ENCODE measurements around the gene DECR2. TPM values are rescaled to one million over a fixed set of nuclear protein-coding genes. Genes with fewer than 3 reads are reported as not detected.

The DECR2 gene
- total and polyA plus RNA-seq, 2 of the 13 experiments (the other 11 are each of a cell fraction or from before 2014, with no cell fraction given): 36.3 to 44.6 TPM

Small RNA genes lying within 50 kb of the gene (small RNA-seq; reads per million reads assigned to genes)
- 0 reads per million in 3 experiments for gene RF00019 (ENCODE audit: insufficient read depth in 2 of 3, insufficient read length in 3 of 3, low read depth in 2 of 3, low replicate concordance in 1 of 3)

Other genes with a start within 250 kb of the DECR2 start
- not detected in 2 replicates for gene HBZ, start 249.2 kb upstream of the DECR2 start, total RNA-seq (2016; rRNA removed; fragmentation: Illumina TruSeq; extraction: Trizol)
- gene HBZ, start 249.2 kb upstream of the DECR2 start, polyA plus RNA-seq (2011; rRNA removed): 0.21 and 0.27 TPM in 2 replicates
- not detected in 2 replicates for gene HBM, start 235.9 kb upstream of the DECR2 start, total RNA-seq (2016; rRNA removed; fragmentation: Illumina TruSeq; extraction: Trizol)
- gene HBM, start 235.9 kb upstream of the DECR2 start, polyA plus RNA-seq (2011; rRNA removed): 0.69 TPM in 1 of 2 replicates, not detected in the other
- not detected in 2 replicates for gene HBA2, start 229.0 kb upstream of the DECR2 start, total RNA-seq (2016; rRNA removed; fragmentation: Illumina TruSeq; extraction: Trizol)
- not detected in 2 replicates for gene HBA2, start 229.0 kb upstream of the DECR2 start, polyA plus RNA-seq (2011; rRNA removed)
- 0.42 TPM in 1 of 2 replicates, not detected in the other for gene HBA1, start 225.2 kb upstream of the DECR2 start, total RNA-seq (2016; rRNA removed; fragmentation: Illumina TruSeq; extraction: Trizol)
- gene HBA1, start 225.2 kb upstream of the DECR2 start, polyA plus RNA-seq (2011; rRNA removed): 0.27 and 0.59 TPM in 2 replicates
- 7.4 and 8.0 TPM in 2 replicates for gene HBQ1, start 221.4 kb upstream of the DECR2 start, total RNA-seq (2016; rRNA removed; fragmentation: Illumina TruSeq; extraction: Trizol)
- gene HBQ1, start 221.4 kb upstream of the DECR2 start, polyA plus RNA-seq (2011; rRNA removed): 4.9 and 7.6 TPM in 2 replicates
- 37.3 and 56.9 TPM in 2 replicates for gene LUC7L, start 172.4 kb upstream of the DECR2 start, total RNA-seq (2016; rRNA removed; fragmentation: Illumina TruSeq; extraction: Trizol)
- 48.7 and 49.0 TPM in 2 replicates for gene LUC7L, start 172.4 kb upstream of the DECR2 start, polyA plus RNA-seq (2011; rRNA removed)
- gene FAM234A, start 167.1 kb upstream of the DECR2 start, total RNA-seq (2016; rRNA removed; fragmentation: Illumina TruSeq; extraction: Trizol): 15.5 and 29.2 TPM in 2 replicates
- gene FAM234A, start 167.1 kb upstream of the DECR2 start, polyA plus RNA-seq (2011; rRNA removed): 34.4 and 40.2 TPM in 2 replicates
- gene RGS11, start 125.9 kb upstream of the DECR2 start, total RNA-seq (2016; rRNA removed; fragmentation: Illumina TruSeq; extraction: Trizol): not detected in 2 replicates
- 0.11 and 0.24 TPM in 2 replicates for gene RGS11, start 125.9 kb upstream of the DECR2 start, polyA plus RNA-seq (2011; rRNA removed)
- 0.24 TPM in 1 of 2 replicates, not detected in the other for gene ARHGDIG, start 121.3 kb upstream of the DECR2 start, total RNA-seq (2016; rRNA removed; fragmentation: Illumina TruSeq; extraction: Trizol)
- gene ARHGDIG, start 121.3 kb upstream of the DECR2 start, polyA plus RNA-seq (2011; rRNA removed): 0.48 and 0.63 TPM in 2 replicates
- gene PDIA2, start 118.7 kb upstream of the DECR2 start, total RNA-seq (2016; rRNA removed; fragmentation: Illumina TruSeq; extraction: Trizol): 0.35 and 0.60 TPM in 2 replicates
- gene PDIA2, start 118.7 kb upstream of the DECR2 start, polyA plus RNA-seq (2011; rRNA removed): 1.9 and 2.9 TPM in 2 replicates
- gene AXIN1, start 49.2 kb upstream of the DECR2 start, total RNA-seq (2016; rRNA removed; fragmentation: Illumina TruSeq; extraction: Trizol): 18.8 and 24.0 TPM in 2 replicates
- 26.0 and 28.5 TPM in 2 replicates for gene AXIN1, start 49.2 kb upstream of the DECR2 start, polyA plus RNA-seq (2011; rRNA removed)
- gene MRPL28, start 31.3 kb upstream of the DECR2 start, total RNA-seq (2016; rRNA removed; fragmentation: Illumina TruSeq; extraction: Trizol): 114 and 128 TPM in 2 replicates
- gene MRPL28, start 31.3 kb upstream of the DECR2 start, polyA plus RNA-seq (2011; rRNA removed): 121 and 135 TPM in 2 replicates
- 33.7 and 52.7 TPM in 2 replicates for gene PGAP6, start 19.9 kb upstream of the DECR2 start, total RNA-seq (2016; rRNA removed; fragmentation: Illumina TruSeq; extraction: Trizol)
- 136 and 192 TPM in 2 replicates for gene PGAP6, start 19.9 kb upstream of the DECR2 start, polyA plus RNA-seq (2011; rRNA removed)
- 82.8 and 121 TPM in 2 replicates for gene NME4, start 4.7 kb upstream of the DECR2 start, total RNA-seq (2016; rRNA removed; fragmentation: Illumina TruSeq; extraction: Trizol)
- gene NME4, start 4.7 kb upstream of the DECR2 start, polyA plus RNA-seq (2011; rRNA removed): 263 and 275 TPM in 2 replicates
- gene RAB11FIP3, start 23.8 kb downstream of the DECR2 start, total RNA-seq (2016; rRNA removed; fragmentation: Illumina TruSeq; extraction: Trizol): 48.4 and 57.6 TPM in 2 replicates
- 34.3 and 42.9 TPM in 2 replicates for gene RAB11FIP3, start 23.8 kb downstream of the DECR2 start, polyA plus RNA-seq (2011; rRNA removed)
- 15.0 and 24.5 TPM in 2 replicates for gene CAPN15, start 125.8 kb downstream of the DECR2 start, total RNA-seq (2016; rRNA removed; fragmentation: Illumina TruSeq; extraction: Trizol)
- gene CAPN15, start 125.8 kb downstream of the DECR2 start, polyA plus RNA-seq (2011; rRNA removed): 14.9 and 22.2 TPM in 2 replicates
- gene PRR35, start 158.5 kb downstream of the DECR2 start, total RNA-seq (2016; rRNA removed; fragmentation: Illumina TruSeq; extraction: Trizol): 0.07 TPM in 1 of 2 replicates, not detected in the other
- gene PRR35, start 158.5 kb downstream of the DECR2 start, polyA plus RNA-seq (2011; rRNA removed): 0.16 and 0.38 TPM in 2 replicates
- gene NHLRC4, start 165.1 kb downstream of the DECR2 start, total RNA-seq (2016; rRNA removed; fragmentation: Illumina TruSeq; extraction: Trizol): 0.40 and 0.48 TPM in 2 replicates
- gene NHLRC4, start 165.1 kb downstream of the DECR2 start, polyA plus RNA-seq (2011; rRNA removed): 0.59 and 1.1 TPM in 2 replicates
- gene PIGQ, start 168.1 kb downstream of the DECR2 start, total RNA-seq (2016; rRNA removed; fragmentation: Illumina TruSeq; extraction: Trizol): 8.4 and 19.7 TPM in 2 replicates
- 7.7 and 13.6 TPM in 2 replicates for gene PIGQ, start 168.1 kb downstream of the DECR2 start, polyA plus RNA-seq (2011; rRNA removed)
- 8.2 and 11.5 TPM in 2 replicates for gene RAB40C, start 188.2 kb downstream of the DECR2 start, total RNA-seq (2016; rRNA removed; fragmentation: Illumina TruSeq; extraction: Trizol)
- gene RAB40C, start 188.2 kb downstream of the DECR2 start, polyA plus RNA-seq (2011; rRNA removed): 7.7 and 10.6 TPM in 2 replicates
- 2.4 and 4.9 TPM in 2 replicates for gene WFIKKN1, start 229.1 kb downstream of the DECR2 start, total RNA-seq (2016; rRNA removed; fragmentation: Illumina TruSeq; extraction: Trizol)
- gene WFIKKN1, start 229.1 kb downstream of the DECR2 start, polyA plus RNA-seq (2011; rRNA removed): 1.7 and 2.9 TPM in 2 replicates
- gene METTL26, start 234.4 kb downstream of the DECR2 start, total RNA-seq (2016; rRNA removed; fragmentation: Illumina TruSeq; extraction: Trizol): 70.1 and 75.1 TPM in 2 replicates
- 65.5 and 65.8 TPM in 2 replicates for gene METTL26, start 234.4 kb downstream of the DECR2 start, polyA plus RNA-seq (2011; rRNA removed)
- gene MCRIP2, start 239.9 kb downstream of the DECR2 start, total RNA-seq (2016; rRNA removed; fragmentation: Illumina TruSeq; extraction: Trizol): 54.6 and 76.7 TPM in 2 replicates
- gene MCRIP2, start 239.9 kb downstream of the DECR2 start, polyA plus RNA-seq (2011; rRNA removed): 39.6 and 50.7 TPM in 2 replicates
- 10.2 and 28.9 TPM in 2 replicates for gene WDR90, start 247.5 kb downstream of the DECR2 start, total RNA-seq (2016; rRNA removed; fragmentation: Illumina TruSeq; extraction: Trizol)
- 11.1 and 14.9 TPM in 2 replicates for gene WDR90, start 247.5 kb downstream of the DECR2 start, polyA plus RNA-seq (2011; rRNA removed)

Measured in HepG2 (cell line).